GM18520 (cell line): ENCODE measurements around the gene PLA2R1.
"Not testable (repeated sequence)": the region's sequence is repeated elsewhere in the genome, so short reads cannot be mapped to it uniquely, and the experiment has no call there.

Experiments
- ATAC-seq: cut with Tn5 transposase; IDR thresholded peaks from one replicate; pipeline ENCODE4 v1.9.1; 2021; ENCODE audit not compliant: unreplicated experiment

The PLA2R1 gene

DNA sequence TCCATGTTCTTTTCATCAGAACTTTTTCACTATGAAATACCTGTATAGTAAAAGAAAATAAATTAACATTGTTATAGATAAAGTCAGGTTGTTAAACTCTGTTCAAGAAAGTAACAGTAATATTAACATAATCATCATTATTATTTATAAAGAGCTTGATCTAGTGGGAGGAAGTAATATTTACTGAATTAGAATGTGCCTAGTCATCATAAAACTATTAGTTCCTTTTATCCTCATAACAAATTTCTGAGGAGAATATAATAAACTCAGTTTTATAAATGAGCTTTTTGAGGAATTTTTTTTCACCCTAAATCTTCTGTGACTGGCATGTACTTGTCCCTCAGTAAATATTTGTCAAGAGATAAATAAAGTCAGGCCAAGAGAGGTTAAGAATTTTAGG, 78.4 kb downstream of the PLA2R1 start:
- no peak for ATAC-seq

DNA sequence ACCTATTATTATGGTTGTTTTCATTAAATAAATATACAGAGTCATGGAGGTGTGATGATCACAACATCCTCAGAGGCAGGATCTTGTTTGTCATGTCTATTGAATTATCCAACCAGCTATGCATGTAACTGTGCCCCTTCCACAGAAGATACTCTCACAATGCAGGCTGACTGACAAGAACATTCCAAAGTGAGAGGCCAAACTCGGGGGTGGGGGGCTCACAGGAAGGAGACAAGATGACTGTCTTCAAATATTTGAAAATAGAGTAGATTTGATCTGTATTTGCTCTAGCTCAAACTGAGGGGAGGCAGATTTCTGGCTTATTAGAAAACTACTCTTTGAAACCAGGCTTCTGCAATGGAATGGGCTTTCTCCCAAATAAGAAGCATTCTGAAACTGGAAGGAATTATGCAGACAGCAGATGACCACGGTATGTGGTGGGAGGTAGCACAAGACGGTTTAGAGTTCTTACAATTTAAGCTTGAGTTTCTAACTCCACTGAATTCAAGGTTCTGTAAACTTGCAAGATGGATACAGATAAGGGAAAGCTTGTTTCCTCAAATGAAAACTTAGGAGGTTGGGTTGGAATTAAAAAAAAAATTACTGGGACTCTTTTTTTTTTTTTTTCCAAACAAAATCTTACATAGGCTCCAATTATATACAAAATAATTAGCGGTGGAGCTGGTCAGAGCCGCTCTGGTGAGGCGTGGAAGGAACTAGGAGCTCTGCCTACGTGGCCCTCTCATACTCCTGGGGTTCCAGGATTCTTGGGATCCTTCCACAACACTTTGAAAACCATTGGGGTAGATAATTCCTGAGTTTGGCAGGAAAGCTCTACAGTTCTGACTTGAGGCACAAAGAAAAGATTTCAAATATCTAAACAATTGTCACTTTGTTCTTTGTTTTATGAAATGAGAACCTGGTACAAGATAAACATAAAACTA, 79.3 kb downstream of the PLA2R1 start:
- ATAC-seq = no peak

DNA sequence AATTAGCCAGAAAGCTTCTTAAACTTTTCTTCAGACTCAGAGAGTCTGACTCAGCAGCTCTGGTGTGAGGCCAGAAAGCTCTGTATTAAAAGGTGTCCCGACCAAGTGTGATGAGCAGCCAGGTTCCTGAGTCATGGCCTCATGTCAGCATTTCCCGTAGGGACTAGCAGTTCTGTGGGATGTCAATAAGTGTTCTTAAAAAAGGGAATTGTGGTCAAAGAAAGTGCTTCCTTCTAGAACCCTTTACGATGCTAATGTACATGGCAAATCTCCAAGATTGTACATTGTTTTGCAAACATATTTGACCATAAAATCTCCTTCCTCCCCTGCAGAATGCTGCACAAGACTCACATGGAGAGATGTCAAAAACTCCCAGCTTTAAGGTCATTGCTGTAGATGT, 80.1 kb downstream of the PLA2R1 start:
- ATAC-seq = no peak

DNA sequence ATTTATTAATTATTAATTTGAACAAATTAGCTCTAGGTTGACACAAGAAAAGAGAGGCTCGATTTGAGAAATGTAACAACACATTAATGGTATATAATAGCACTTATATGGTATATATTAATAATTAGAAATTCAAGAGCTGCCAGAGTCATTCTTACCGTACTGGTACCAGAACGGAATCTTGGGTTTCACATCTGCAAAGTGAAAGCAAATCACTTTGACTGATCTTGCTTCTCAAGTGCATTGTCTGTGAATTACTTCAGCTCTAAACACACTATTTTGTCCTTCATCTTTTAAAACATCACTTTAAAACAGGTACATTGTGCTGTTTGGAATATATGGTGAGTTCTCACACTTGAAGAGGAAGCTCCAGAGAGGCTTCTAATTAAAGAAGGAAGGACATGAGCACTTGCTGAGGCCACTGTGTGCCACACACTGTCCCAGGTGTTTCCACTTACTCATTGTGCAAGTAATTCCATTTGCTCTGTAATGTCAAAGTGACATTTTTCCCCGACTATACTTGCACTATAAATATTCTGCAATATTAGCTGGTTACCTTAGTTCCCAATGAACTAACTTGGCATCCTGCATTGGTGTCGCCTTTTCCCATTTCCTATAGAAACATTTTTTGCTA, 85.8 kb downstream of the PLA2R1 start:
- peak; percentile 51 for ATAC-seq

DNA sequence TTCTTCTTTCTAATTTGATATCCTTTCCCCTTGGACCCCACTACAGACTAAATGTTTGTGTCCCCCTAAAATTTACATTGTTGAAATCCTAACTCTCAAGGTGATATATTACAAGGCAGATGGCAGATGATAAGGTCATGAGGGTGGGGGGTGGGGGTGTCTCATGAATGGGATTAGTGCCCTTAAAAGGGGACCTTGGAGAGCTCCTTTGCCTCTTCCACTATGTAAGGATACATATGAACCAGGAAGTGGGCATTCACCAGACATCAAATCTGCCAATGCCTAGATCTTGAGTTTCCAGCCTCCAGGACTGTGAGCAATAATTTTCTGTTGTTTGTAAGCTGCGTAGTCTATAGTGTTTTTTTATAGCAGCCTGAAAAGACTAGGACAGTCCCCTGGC, 89.1 kb downstream of the PLA2R1 start:
- no peak for ATAC-seq

DNA sequence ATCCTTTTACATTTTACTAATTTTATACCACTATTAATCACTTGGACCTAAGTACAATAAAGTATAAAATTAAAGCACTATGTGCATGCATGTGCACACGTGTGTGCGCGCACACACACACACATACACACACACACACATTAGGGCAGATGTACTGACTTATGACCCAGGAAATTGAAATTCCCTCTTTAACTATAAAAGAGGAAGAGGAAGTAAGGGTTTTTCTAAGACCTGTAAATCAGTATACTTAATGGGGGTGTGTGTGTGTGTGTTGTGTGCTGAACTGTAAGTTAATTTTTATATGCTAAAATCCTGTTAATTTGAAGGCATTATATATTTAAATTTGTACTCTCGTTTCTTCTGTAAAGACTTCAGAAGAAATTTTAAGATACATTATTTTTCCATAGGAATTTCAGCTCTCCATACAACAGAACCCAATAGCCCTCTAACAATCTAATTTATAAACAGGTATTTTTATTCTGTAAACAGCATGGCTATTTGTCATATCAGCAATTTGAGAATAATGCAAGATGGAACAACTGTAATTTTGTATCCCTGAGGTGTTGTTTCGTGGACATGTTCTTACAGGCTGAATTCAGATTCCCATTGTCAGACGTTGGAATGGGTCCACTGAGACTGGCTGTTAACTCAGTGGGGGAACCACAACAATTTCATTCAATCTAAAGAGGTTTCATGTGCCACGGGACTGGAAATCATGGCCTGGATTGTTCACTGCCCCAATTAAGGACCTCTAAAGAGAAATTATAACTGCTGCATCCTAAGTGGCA, 90.9 kb downstream of the PLA2R1 start:
- no peak for ATAC-seq

DNA sequence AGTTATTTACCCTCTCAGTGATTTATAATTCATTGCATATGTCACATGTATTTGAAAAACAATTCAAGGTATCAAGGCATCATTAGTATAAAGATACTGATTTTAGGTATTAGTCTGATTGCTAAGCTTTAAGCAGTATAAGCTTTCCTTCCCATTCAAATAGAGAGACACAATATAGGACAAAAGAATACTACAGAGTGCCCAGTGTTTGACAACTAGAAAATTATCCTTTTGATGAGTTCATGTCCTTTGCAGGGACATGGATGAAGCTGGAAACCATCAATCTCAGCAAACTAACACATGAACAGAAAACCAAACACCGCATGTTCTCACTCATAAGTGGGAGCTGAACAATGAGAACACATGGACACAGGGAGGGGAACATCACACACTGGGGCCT, 91.9 kb downstream of the PLA2R1 start:
- ATAC-seq = not testable (repeated sequence)

DNA sequence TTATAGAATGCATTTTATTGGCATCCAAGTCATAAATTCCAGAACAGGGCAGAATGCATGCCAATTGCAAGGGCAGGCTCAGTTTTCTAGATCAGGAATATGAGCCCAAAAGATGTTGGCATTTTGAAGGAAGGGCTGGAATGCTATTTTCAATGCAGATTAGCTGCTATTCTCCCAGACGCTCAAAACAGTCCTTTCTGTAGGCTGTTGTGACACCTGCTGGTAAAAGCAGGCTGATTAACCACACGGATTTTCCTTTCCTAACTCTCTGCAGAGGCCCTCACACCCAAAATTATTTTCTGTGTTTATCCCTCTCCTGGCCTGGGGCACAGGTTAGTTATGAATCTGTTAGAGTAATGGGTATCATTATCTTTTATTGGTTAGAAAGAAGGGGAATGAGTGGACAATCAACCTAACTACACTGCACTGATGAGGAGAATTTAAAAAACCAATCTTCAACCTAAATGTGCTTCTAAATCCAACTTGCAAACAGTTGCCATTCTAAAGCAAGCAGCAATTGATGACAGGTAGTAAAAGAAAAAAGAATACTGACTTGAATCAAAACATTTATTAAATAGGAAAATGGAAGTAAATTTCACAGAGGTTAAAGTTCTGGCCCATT, 94.0 kb downstream of the PLA2R1 start:
- no peak for ATAC-seq

DNA sequence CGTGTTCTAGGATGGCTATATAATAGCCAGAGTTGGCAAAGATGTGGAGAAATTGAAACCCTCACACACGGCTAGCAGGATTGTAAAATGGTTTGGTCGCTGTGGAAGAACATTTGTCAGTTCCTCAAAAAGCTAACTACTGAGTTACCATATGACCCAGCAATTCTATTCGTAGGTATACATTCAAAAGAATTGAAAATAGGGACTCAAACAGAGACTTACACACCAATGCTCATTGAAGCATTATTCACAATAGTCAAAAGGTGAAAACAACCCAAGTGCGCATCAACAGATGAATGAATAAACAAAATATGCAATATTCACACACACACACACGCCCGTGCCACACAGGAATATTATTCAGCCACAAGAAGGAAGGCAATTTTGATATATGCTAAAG, 98.7 kb downstream of the PLA2R1 start:
- peak; percentile 74 for ATAC-seq

DNA sequence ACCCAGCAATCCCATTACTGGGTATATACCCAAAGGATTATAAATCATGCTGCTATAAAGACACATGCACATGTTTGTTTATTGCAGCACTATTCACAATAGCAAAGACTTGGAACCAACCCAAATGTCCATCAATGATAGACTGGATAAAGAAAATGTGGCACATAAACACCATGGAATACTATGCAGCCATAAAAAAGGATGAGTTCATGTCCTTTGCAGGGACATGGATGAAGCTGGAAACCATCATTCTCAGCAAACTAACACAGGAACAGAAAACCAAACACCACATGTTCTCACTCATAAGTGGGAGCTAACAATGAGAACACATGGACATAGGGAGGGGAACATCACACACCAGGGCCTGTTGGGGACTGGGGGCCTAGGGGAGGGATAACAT, 99.9 kb downstream of the PLA2R1 start:
- not testable (repeated sequence) for ATAC-seq

DNA sequence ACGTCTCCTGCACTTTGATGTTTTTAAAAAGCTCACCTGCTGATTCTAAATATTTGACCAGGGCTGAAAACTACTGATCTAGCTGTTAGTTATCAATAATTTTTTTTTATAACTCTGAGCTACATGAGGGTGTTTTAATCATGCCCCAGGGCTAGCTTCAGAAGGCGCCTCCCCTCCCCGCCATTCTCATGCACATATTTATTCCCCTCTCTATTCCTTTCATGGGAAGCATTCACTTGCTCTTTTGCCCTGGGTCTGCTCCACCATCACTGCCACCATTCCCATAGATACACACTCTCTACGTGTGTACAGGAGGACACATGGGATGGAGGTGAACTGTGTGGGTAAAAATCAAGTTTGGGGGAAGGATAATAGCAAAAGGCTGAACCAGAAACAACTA, 101.0 kb downstream of the PLA2R1 start:
- no peak for ATAC-seq

DNA sequence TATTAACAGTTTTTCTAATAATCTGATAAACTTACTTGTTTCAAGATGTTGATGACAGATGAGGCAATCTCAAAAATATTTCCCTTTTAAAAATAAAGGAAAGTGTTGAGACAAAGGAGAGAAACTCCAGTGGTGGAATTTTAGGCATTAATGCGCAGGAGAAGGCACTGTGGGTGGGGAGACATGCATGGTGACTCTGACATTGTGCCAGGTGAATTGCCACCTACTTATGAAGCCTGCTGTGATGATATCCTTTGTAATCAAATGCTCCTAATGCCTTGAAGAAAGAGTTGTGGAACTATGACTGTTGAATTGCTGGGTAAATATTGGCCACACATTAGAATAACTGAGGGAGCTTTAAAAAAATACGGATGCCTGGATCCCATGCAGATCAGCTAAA, 101.4 kb downstream of the PLA2R1 start:
- no peak for ATAC-seq

DNA sequence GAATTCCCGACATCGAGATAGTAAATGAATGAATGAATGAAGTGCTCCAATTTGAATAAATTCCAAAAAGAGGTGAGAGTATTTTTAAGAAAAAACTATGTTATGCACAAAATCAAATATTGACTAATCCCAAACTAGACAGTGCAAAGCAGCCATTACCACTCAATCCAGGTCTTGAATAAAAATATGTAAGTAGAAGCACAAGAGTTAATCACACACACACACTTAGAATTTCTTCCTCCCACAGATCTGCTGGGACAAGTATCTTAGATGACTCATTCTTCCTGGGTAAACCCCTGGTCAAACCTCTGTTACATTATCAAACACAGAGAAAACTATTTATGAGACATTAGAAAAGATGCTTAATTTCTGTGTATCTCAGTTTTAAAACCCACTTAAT, 102.0 kb downstream of the PLA2R1 start:
- peak; percentile 41 for ATAC-seq

DNA sequence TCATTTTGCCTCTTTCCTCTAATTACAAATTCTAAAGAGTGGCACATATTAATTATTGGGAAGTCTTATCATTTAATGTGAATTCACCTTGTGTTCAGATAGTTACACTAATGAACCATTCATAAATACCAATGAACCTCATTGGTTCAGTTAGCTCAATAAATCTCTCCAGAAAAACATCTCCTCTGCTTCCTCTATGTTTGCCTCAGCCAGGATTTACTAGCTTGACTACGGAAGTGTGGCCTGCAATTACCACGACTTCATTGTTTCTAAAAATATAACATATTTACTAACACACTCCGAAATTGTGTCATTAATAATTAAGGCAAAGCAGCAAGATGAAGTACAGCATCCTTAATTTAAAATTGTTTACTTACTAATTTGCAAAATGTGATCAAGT, 103.3 kb downstream of the PLA2R1 start:
- no peak for ATAC-seq

DNA sequence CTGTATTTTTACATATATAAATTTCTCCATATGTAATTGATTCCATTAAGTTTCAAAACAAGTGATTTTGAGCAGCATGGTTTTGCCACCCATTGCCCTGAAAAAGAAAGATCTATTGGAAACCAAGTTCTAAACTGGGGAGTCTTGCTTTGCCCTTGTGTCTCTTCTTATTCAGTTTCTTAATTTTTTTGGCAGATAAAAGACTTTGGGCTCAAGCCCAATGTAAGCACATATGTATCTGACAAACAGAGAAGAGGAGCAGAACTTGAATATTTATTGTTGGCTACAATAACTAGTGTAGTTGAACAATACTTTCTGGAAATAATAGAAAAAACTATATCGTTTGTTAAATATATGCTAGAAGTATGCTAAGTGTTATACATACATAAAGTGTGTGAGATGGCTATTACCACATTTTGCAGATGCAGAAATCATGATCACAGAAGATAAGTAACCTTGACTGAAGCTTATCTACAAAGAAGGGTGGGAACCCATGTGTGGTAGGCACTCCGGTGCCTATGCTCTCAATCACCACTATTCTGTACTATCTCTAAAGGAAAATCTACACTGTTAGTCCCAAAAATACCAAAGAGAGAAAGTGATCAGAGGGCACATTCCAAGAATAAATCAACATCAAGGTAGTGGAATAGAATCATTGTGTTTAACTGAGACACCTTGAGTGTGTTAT, 109.1 kb downstream of the PLA2R1 start:
- no peak for ATAC-seq

DNA sequence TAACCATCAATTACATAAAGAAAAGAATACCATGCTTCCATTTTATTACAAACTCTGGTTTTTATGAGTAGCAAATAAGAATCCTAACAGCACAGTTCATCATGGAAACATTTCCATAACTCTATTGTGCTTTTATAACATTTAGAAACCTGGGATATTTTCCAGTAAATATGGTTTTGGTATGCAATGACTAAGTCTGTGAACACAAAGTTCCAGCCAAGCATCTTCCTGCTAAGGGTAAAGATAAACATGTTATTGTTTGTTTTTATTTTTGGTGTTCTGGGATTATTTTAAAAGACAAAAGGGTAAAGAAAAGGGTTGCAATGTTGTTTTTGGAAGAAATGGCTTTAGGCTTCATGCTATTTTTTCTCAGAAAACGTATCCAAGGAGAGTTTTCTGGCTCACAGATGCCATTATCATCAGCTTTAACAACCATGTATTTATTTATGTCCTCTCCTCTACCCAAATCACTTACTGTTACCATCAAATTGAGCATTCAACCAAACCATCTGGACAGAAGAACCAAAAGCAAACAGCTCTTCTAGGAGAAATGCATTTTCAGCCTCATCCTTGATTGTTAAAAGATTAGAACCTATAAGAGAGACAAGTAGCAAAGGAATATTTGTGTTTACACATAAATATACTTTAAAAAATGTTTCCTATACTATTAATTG, 116.0 kb downstream of the PLA2R1 start:
- no peak for ATAC-seq

DNA sequence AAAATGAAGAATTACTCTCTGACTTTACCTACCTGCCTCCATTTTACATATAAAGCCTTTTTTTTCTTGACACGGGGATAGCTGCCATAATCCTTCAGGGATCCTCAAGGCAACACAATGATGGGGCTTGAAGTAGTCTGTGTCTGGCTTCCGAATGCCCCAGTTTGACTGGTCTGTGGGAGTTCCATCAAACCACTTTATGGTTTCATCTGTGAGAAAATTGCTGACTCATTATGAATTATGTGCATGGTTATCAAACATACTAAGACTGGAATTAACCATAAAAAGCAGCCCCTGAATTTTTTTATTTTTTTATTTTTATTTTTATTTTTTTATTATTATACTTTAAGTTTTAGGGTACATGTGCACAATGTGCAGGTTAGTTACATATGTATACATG, 117.5 kb downstream of the PLA2R1 start:
- ATAC-seq = no peak

DNA sequence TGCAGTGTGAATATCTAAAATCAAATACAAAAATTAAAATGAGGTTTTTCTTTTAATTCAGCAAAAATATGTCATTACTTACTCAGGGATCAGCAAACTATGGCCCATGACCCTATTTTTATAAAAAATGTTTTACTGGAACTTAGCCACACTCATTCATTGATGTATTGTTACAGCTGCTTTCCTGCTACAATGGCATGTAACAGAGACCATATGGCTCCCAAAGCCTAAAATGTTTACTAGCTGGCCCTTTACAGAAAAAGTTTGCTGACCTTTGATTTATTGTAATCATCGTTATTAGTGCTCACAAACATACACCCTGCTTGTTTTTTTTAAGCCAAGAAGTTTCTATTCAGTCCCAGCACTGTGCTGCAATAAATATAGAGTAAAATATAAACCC, 120.3 kb downstream of the PLA2R1 start:
- no peak for ATAC-seq

DNA sequence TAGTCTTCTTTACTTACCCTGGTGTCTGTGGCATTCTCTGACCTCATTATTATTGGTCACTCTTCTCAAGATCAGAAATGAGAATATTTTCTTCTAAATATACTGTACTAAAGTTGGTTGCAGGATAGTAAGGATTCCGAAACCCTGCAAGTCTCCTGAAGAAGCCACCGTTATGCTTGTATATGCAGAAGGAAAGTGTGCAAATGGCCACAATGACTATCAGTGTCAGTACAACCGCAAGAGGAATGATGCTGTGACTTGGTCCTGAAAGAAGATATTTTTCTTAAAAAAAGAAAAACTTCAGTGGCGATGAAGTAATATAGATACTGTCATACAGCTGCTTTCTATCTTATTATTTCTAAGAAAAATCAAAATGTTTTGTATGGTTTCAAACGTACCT, 120.7 kb downstream of the PLA2R1 start:
- ATAC-seq = no peak

DNA sequence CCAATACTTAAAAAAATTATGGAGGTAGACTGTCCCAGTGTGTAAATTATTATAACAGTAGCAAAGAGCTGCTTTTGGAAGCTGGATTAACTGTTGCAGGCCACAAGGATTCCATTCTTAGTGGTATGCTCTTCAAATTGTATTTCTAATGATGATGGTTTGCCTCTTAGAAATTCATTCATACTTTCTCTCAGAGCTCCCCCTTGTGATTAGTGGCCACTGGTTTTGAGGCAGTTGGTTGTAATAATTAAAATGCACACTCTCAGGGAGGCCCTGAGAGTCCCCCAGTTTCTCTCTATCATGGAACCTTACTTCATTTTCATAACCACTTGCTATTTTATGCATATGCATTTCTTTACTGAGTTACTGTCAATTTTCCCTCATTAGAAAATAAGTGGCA, 122.5 kb downstream of the PLA2R1 start:
- no peak for ATAC-seq
